ENCODE data around the gene MINDY1.

The MINDY1 gene

DNA sequence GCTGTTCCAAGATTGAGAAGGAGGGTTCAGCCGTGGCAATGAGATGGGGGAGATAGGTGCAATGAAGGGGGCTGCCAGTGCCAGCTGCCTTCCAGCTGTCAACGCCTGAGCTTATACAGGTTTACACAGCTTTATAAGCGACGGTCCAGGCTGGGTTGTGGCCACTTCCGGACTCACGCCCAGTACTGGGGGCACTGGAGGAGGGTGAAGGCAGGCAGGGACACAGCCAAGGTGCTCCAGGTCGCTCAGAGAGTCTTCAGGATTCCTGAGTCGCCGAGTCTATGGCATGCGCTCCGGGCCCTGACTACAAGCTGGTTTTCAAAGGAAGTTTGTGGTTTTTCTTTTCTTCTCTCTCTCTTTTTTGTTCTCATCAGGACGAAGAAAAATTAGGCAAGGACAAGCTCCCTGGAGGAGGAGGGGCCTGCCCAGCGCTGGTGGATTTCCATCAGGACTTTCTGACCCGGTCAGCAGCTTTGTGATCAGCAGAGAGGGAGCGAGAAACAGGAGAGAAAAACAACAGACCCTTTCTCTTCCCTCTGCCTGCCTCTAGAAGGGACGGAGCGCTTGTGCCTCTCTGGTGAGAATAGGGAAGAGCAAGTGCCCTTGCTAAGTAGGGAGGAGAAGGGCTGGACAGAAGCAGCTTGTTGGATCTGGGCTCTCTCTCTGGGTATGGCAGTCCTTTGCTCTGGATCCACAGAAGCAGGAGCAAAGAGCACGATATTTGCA, at the start of gene MINDY1:
Gene MINDY1 (minus strand): TSS at position 576 of the 726 bp plus-strand sequence. CDS start 4,285 bp downstream, outside the sequence.
- ATAC-seq (ENCODE audit: low read depth) (peak; percentile 85), DNase-seq (ENCODE audit: low spot score) (peak; percentile 60)
- Histone ChIP-seq H3K36me3 (ENCODE audit: low read depth) (no peaks in the 10 kb centered on the region; the same call in 1 of the 2 replicates), H3K9me3 (ENCODE audit: severe bottlenecking) (no peaks in the 10 kb centered on the region), H3K4me3 (ENCODE audit: severe bottlenecking) (peak within 1 kb of the TSS; percentile 30), H3K27me3 (ENCODE audit: insufficient read depth, poor library complexity, severe bottlenecking) (no peaks in the 10 kb centered on the region), H3K4me1 (ENCODE audit: insufficient read depth, poor library complexity, severe bottlenecking) (peaks cover 18% of the 10 kb centered on the region), H3K27ac (ENCODE audit: poor library complexity, severe bottlenecking) (peak within 1 kb of the TSS; percentile 75)
- TF ChIP-seq CTCF (IDR thresholded peaks at IDR 0.05; ENCODE audit: poor library complexity, severe bottlenecking): peak; percentile 49

- DNase-seq (ENCODE audit: low spot score): no peak
- no peak for ATAC-seq (ENCODE audit: low read depth)
- Histone ChIP-seq H3K9me3 (ENCODE audit: severe bottlenecking) (no peaks in the 10 kb centered on the region), H3K4me3 (ENCODE audit: severe bottlenecking) (no peak overlapping the region), H3K27ac (ENCODE audit: poor library complexity, severe bottlenecking) (peak overlapping the region; percentile 90), H3K4me1 (ENCODE audit: insufficient read depth, poor library complexity, severe bottlenecking) (peaks cover 31% of the 10 kb centered on the region), H3K36me3 (ENCODE audit: low read depth) (peaks cover 72% of the 10 kb centered on the region), H3K27me3 (ENCODE audit: insufficient read depth, poor library complexity, severe bottlenecking) (no peaks in the 10 kb centered on the region)
- TF ChIP-seq CTCF (IDR thresholded peaks at IDR 0.05; ENCODE audit: poor library complexity, severe bottlenecking): no peak
Measured at GRCh38 chr1:151056149-151056548, 49.4 kb upstream of the MINDY1 start.

DNA sequence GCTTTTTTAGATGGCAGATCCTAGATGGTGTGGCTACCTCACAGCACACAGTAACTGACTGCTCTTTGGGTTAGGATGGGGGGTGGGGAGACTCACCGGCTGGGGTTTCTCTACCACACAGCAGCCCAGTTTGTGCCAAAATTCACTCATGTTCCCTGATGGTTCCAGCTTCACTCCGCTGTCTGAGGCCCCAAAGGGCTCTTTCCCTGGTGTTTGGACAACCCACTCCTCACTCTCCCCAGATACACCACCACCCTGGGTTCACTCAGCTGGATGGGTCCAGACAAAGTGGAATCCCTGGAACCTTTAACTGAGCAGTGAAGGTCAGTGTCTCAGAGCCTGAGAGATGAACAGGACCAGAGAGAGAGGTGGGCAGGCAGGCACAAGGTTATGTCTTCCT, 48.9 kb upstream of the MINDY1 start:
- H3K4me3 ChIP-seq (ENCODE audit: severe bottlenecking): no peak overlapping the region
- no peaks in the 10 kb centered on the region for H3K27me3 ChIP-seq (ENCODE audit: insufficient read depth, poor library complexity, severe bottlenecking)
- no peak for DNase-seq (ENCODE audit: low spot score)
- peak overlapping the region; percentile 90 for H3K27ac ChIP-seq (ENCODE audit: poor library complexity, severe bottlenecking)
- ATAC-seq (ENCODE audit: low read depth): no peak
- TF ChIP-seq CTCF (IDR thresholded peaks at IDR 0.05; ENCODE audit: poor library complexity, severe bottlenecking): no peak
- peaks cover 27% of the 10 kb centered on the region for H3K4me1 ChIP-seq (ENCODE audit: insufficient read depth, poor library complexity, severe bottlenecking)
- peaks cover 72% of the 10 kb centered on the region for H3K36me3 ChIP-seq (ENCODE audit: low read depth)
- H3K9me3 ChIP-seq (ENCODE audit: severe bottlenecking): no peaks in the 10 kb centered on the region

- no peak for TF ChIP-seq CTCF (IDR thresholded peaks at IDR 0.05; ENCODE audit: poor library complexity, severe bottlenecking)
- ATAC-seq (ENCODE audit: low read depth) (no peak), DNase-seq (ENCODE audit: low spot score) (no peak)
- H3K9me3 ChIP-seq (ENCODE audit: severe bottlenecking): no peaks in the 10 kb centered on the region
- peaks cover 72% of the 10 kb centered on the region for H3K36me3 ChIP-seq (ENCODE audit: low read depth)
- peak overlapping the region; percentile 90 for H3K27ac ChIP-seq (ENCODE audit: poor library complexity, severe bottlenecking)
- no peaks in the 10 kb centered on the region for H3K27me3 ChIP-seq (ENCODE audit: insufficient read depth, poor library complexity, severe bottlenecking)
- H3K4me3 ChIP-seq (ENCODE audit: severe bottlenecking): no peak overlapping the region
- H3K4me1 ChIP-seq (ENCODE audit: insufficient read depth, poor library complexity, severe bottlenecking): peaks cover 27% of the 10 kb centered on the region
Measured at GRCh38 chr1:151054971-151055547, 48.4 kb upstream of the MINDY1 start.
